ENCODE data around the gene CEACAM1.

- TF ChIP-seq, protein P1, sequence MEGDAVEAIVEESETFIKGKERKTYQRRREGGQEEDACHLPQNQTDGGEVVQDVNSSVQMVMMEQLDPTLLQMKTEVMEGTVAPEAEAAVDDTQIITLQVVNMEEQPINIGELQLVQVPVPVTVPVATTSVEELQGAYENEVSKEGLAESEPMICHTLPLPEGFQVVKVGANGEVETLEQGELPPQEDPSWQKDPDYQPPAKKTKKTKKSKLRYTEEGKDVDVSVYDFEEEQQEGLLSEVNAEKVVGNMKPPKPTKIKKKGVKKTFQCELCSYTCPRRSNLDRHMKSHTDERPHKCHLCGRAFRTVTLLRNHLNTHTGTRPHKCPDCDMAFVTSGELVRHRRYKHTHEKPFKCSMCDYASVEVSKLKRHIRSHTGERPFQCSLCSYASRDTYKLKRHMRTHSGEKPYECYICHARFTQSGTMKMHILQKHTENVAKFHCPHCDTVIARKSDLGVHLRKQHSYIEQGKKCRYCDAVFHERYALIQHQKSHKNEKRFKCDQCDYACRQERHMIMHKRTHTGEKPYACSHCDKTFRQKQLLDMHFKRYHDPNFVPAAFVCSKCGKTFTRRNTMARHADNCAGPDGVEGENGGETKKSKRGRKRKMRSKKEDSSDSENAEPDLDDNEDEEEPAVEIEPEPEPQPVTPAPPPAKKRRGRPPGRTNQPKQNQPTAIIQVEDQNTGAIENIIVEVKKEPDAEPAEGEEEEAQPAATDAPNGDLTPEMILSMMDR (IDR thresholded peaks at IDR 0.05), result no peak
- TF ChIP-seq POLR2A (IDR thresholded peaks at IDR 0.05) (no peak), POLR2AphosphoS5 (IDR thresholded peaks at IDR 0.05) (no peak)
Observed at GRCh38 chr19:42477117-42477516, 51.2 kb downstream of the CEACAM1 start.
